HG03439 (cell line): ENCODE results near the gene BMI1.

ENCODE experiments used
- ATAC-seq: cut with Tn5 transposase; IDR thresholded peaks from one replicate; pipeline ENCODE4 v1.9.1; 2021; ENCODE audit warnings: mild to moderate bottlenecking, moderate library complexity; ENCODE audit not compliant: unreplicated experiment

Gene BMI1

DNA sequence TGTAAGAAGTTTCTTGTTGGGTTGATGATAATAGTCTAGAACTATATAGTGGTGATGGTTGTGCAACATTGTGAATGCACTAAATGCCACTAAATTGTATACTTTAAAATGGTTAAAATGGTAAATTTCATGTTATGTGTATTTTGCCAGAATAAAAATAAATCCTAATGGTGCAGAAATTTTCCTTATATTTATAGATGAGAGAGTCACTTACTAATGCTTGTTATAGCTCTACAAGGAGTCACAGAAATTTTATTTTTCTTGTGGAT, 45.5 kb downstream of the BMI1 start:
- ATAC-seq = no peak

- ATAC-seq = no peak
Observed at GRCh38 chr10:22366771-22367170, 45.9 kb downstream of the BMI1 start.

DNA sequence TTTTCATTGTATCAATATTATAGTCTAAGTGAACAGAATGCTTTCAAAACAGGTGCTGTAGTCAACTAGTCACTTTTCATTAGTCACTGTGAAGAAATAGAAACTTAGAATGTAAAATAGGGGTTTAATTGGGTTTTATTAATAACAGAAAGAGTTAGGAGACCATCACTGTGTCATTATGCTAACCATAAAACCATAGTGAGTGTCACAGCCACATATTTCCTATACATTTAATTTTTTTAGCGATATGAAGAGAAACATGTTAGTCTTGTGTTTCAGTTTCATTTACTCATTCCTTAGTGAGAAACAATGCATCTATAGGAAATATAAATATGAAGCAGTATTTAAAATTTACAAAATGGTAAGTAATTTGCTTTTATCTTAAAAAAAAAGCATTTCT, 46.6 kb downstream of the BMI1 start:
- ATAC-seq = no peak

DNA sequence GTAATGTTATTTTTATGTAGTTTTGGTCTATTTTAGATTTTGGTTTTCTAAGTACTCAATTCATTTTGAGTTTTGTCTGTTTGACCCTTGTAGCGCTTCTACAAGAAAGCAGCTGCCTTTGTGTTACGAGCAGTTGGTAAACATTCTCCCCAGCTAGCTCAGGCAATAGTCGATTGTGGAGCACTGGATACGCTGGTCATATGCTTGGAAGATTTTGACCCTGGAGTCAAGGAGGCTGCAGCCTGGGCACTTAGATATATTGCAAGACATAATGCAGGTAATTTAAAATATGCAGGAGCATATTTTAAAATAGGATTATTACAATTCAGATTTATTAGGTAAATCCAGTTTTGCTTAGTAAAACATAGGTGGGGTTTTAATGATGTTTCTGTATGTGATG, 47.5 kb downstream of the BMI1 start:
- no peak for ATAC-seq

DNA sequence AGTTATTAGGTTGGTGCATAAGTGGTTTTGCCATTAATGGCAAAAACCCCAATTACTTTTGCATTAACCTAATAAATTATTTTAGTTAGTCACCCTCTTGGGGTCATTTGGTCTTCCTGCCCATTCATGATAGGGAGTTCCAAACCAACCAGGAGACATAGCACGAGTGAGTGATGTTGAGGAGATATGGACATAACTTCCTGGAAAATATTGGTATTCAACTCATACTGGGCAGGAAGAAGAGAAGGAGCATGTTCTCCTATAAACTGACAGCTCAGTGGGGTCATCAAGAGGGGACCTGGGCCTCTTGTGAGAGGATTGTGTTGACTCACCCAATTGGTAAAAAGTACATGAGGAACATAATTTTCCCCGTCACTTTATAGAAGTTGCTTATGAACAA, 48.1 kb downstream of the BMI1 start:
- no peak for ATAC-seq

DNA sequence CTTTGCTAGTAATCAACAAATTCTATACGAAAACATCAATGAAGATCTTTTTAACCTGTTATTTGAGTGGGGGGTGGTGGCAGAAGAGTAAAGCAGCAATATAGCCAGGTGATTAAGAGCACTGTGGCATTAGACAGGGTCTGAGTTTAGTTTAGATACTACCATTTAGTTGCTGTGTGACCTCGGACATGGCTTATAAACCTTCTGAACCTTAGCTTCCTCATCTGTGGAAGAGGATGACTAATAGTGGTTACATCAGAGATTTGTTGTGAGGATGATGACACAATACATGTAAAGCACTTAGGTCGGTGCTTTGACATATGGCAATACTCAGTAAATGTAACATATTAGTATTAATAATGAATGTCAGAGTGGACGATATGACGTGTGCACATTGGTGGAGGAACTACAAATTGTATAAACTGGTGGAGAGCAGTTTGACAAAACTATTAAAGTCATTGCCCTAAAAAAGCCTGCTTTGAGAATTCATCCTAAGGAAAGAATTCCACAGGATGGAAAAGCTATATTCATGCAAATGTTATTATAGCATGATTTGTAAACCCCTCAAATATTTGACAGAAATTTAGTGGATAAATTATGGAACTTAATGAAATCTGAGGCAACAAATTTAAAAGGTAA, 48.7 kb downstream of the BMI1 start:
- no peak for ATAC-seq

DNA sequence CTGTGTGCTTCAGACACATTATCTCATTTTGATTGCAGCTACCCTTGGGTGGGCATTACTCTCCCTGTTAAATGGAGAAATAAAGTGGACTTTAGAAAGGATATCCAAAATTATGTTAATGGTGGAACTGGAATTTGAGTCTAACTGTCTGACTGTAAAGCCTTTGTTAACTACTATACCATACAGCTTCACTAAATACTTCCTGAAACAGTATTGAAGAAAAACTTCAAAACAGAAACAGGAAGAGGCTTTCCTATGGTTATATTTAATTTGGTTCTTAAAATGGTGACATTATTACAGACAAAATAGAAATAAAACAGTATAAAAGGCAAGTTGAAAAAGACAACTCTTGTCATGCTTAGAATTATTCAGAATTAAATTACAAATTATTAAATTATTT, 49.4 kb downstream of the BMI1 start:
- no peak for ATAC-seq

- ATAC-seq = no peak
Observed at GRCh38 chr10:22372298-22372697, 51.4 kb downstream of the BMI1 start.

DNA sequence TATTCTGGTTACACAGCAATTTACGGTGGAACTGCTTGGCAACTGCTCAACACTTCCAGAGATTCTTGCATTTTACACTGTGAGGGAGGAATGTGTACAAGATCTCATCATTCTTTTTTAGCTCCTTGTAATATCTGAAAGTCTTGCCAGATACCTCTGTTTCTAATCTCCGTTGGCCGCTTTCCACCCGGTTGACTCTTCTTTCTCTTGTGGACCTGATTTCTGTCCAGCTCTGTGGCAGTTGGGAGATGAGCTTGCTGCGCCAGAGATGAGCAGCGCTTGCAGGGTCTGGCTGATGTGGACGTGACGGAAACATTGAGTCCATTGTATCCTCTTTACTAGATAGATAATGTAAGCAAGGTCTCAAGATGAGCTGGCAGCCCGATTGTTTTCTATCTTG, 52.0 kb downstream of the BMI1 start:
- no peak for ATAC-seq

DNA sequence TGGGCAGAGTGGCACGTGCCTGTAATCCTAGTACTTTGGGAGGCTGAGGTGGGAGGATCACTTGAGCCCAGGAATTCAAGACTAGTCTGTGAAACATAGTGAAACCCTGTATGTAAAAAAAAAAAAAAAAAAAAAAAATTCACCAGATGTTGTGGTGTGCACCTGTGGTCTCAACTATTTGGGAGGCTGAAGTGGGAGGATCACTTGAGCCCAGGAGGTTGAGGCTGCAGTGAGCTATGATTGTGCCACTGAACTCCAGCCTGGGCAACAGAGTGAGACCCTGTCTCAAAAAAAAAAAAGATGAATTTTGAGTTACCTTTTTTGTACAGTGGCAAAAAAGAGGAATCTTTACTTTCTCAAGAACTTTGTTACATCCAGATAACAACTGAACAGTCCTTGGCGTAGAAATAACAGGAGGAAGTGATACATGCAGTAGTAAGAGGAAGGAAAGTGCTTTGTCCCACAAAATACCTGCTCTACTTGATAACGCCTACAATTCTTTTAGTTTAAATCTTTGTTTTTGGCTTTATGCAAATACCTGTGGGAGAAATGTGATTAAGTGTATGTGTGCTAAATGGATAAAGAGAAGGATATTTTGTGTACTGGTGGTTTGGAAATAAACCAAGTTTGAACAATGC, 53.7 kb downstream of the BMI1 start:
- no peak for ATAC-seq

- peak; percentile 35 for ATAC-seq
Observed at GRCh38 chr10:22379059-22379458, 58.2 kb downstream of the BMI1 start.
